ENCODE data around the gene BAG3. TPM values are rescaled to one million over a fixed set of nuclear protein-coding genes. Genes with fewer than 3 reads are reported as not detected.

The BAG3 gene
- total RNA-seq, 6 experiments from 2014 or later = 97.2 to 108 (median 101) TPM

- TF ChIP-seq CTCF (IDR thresholded peaks at IDR 0.05) = no peak
- Mint-ChIP-seq H3K4me1 (ENCODE audit: low read depth) (peaks cover 88% of the 10 kb centered on the region), H3K4me3 (no peak overlapping the region), H3K9me3 (no peaks in the 10 kb centered on the region), H3K36me3 (ENCODE audit: low read depth) (peaks cover 51% of the 10 kb centered on the region), H3K27me3 (ENCODE audit: insufficient read depth) (peaks cover 3% of the 10 kb centered on the region), H3K27ac (peak overlapping the region; percentile 96)
- no peak for DNase-seq
Observed at GRCh38 chr10:119669331-119669730, 18.2 kb downstream of the BAG3 start.

- H3K9me3 Mint-ChIP-seq = no peaks in the 10 kb centered on the region
- 0 out of 2 replicates have a peak overlapping the region, but pooled peaks have one; percentile 41 for H3K4me3 Mint-ChIP-seq
- peaks cover 3% of the 10 kb centered on the region for H3K27me3 Mint-ChIP-seq (ENCODE audit: insufficient read depth)
- peaks cover 52% of the 10 kb centered on the region for H3K36me3 Mint-ChIP-seq (ENCODE audit: low read depth)
- TF ChIP-seq CTCF (IDR thresholded peaks at IDR 0.05) = no peak
- H3K27ac Mint-ChIP-seq = peak overlapping the region; percentile 65
- DNase-seq = no peak
- peaks cover 86% of the 10 kb centered on the region for H3K4me1 Mint-ChIP-seq (ENCODE audit: low read depth)
Observed at GRCh38 chr10:119669975-119670640, 18.9 kb downstream of the BAG3 start.

GRCh38 chr10:119670717-119671116, 19.5 kb downstream of the BAG3 start:
- Mint-ChIP-seq H3K27ac (peak overlapping the region; percentile 65), H3K4me1 (ENCODE audit: low read depth) (peaks cover 85% of the 10 kb centered on the region)
- peak; percentile 66 for DNase-seq

GRCh38 chr10:119671381-119671780, 20.2 kb downstream of the BAG3 start:
- DNase-seq = no peak
- H3K36me3 Mint-ChIP-seq (ENCODE audit: low read depth) = peaks cover 44% of the 10 kb centered on the region
- H3K27me3 Mint-ChIP-seq (ENCODE audit: insufficient read depth) = no peaks in the 10 kb centered on the region; the same call in none of the 2 replicates
- TF ChIP-seq CTCF (IDR thresholded peaks at IDR 0.05) = no peak
- peaks cover 84% of the 10 kb centered on the region for H3K4me1 Mint-ChIP-seq (ENCODE audit: low read depth)
- H3K4me3 Mint-ChIP-seq = no peak overlapping the region
- H3K9me3 Mint-ChIP-seq = no peaks in the 10 kb centered on the region
- peak overlapping the region; percentile 42; the same call in 1 of the 2 replicates for H3K27ac Mint-ChIP-seq

More at GRCh38 chr10:119670717-119671116, 19.5 kb downstream of the BAG3 start:
- Mint-ChIP-seq H3K4me3 (peak overlapping the region; percentile 41), H3K27me3 (ENCODE audit: insufficient read depth) (peaks cover 3% of the 10 kb centered on the region), H3K9me3 (no peaks in the 10 kb centered on the region), H3K36me3 (ENCODE audit: low read depth) (peaks cover 51% of the 10 kb centered on the region)
- TF ChIP-seq CTCF (IDR thresholded peaks at IDR 0.05) = no peak

GRCh38 chr10:119672291-119672690, 21.1 kb downstream of the BAG3 start:
- Mint-ChIP-seq H3K4me3 (no peak overlapping the region), H3K36me3 (ENCODE audit: low read depth) (peaks cover 53% of the 10 kb centered on the region), H3K9me3 (no peaks in the 10 kb centered on the region), H3K27me3 (ENCODE audit: insufficient read depth) (no peaks in the 10 kb centered on the region; the same call in none of the 2 replicates), H3K27ac (peak overlapping the region; percentile 42), H3K4me1 (ENCODE audit: low read depth) (peaks cover 84% of the 10 kb centered on the region)
- no peak for DNase-seq
- TF ChIP-seq CTCF (IDR thresholded peaks at IDR 0.05) = no peak
